ENCODE results near the gene PPL.
"Not testable (repeated sequence)": the region's sequence is repeated elsewhere in the genome, so short reads cannot be mapped to it uniquely, and the experiment has no call there.

The PPL gene

GRCh38 chr16:4931381-4931780 lies 5.6 kb downstream of the PPL start:
- DNase-seq = no peak

GRCh38 chr16:4929619-4930018 lies 7.3 kb downstream of the PPL start:
- not testable (repeated sequence) for DNase-seq

GRCh38 chr16:4928227-4928626 lies 8.7 kb downstream of the PPL start:
- DNase-seq = no peak

GRCh38 chr16:4927661-4928060 lies 9.3 kb downstream of the PPL start:
- no peak for DNase-seq

- no peak for DNase-seq
These were observed 10.0 kb downstream of the PPL start for GRCh38 chr16:4926928-4927327.

- no peak for DNase-seq
These were observed 11.2 kb downstream of the PPL start for GRCh38 chr16:4925791-4926190.

GRCh38 chr16:4925293-4925607 lies 11.7 kb downstream of the PPL start:
- no peak for DNase-seq

GRCh38 chr16:4924593-4925292 lies 12.2 kb downstream of the PPL start:
- DNase-seq = no peak

GRCh38 chr16:4923853-4924252 lies 13.1 kb downstream of the PPL start:
- no peak for DNase-seq

GRCh38 chr16:4922721-4923342 lies 14.1 kb downstream of the PPL start:
- no peak for DNase-seq

GRCh38 chr16:4920826-4921225 lies 16.1 kb downstream of the PPL start:
- DNase-seq = no peak

- no peak for DNase-seq
These were observed 18.1 kb downstream of the PPL start for GRCh38 chr16:4918781-4919251.

- no peak for DNase-seq
These were observed 19.8 kb downstream of the PPL start for GRCh38 chr16:4917117-4917516.

GRCh38 chr16:4915226-4915761 lies 21.7 kb downstream of the PPL start:
- no peak for DNase-seq

- DNase-seq = no peak
These were observed 22.3 kb downstream of the PPL start for GRCh38 chr16:4914528-4915225.

- DNase-seq = no peak
These were observed 23.0 kb downstream of the PPL start for GRCh38 chr16:4913774-4914525.

- no peak for DNase-seq
These were observed 23.7 kb downstream of the PPL start for GRCh38 chr16:4913130-4913773.

- DNase-seq = no peak
These were observed 25.0 kb downstream of the PPL start for GRCh38 chr16:4911970-4912386.

GRCh38 chr16:4910828-4911227 lies 26.1 kb downstream of the PPL start:
- no peak for DNase-seq

GRCh38 chr16:4909825-4910224 lies 27.1 kb downstream of the PPL start:
- DNase-seq = no peak

- no peak for DNase-seq
These were observed 28.0 kb downstream of the PPL start for GRCh38 chr16:4908854-4909401.

GRCh38 chr16:4904942-4905615 lies 31.9 kb downstream of the PPL start:
- no peak for DNase-seq
